ENCODE measurements around the gene MRPS34. TPM values are rescaled to one million over a fixed set of nuclear protein-coding genes. Genes with fewer than 3 reads are reported as not detected.
A peak's percentile ranks its signal among the peaks of the same experiment; 100 is the strongest.

MRPS34 gene
- total RNA-seq, 1 donor from 2014 or later: 58.0 TPM

- intact Hi-C loops (cut with DNase I): no loop called here
- Histone ChIP-seq H3K4me1 (peaks cover 37% of the 10 kb centered on the region), H3K4me3 (peak overlapping the region; percentile 98), H3K27me3 (ENCODE audit: low read depth) (no peaks in the 10 kb centered on the region), H3K36me3 (peaks cover 50% of the 10 kb centered on the region), H3K27ac (peak overlapping the region; percentile 94), H3K9me3 (no peaks in the 10 kb centered on the region)
- DNase-seq (no peak), ATAC-seq (peak; percentile 1 to 15)
- TF ChIP-seq, protein P1, sequence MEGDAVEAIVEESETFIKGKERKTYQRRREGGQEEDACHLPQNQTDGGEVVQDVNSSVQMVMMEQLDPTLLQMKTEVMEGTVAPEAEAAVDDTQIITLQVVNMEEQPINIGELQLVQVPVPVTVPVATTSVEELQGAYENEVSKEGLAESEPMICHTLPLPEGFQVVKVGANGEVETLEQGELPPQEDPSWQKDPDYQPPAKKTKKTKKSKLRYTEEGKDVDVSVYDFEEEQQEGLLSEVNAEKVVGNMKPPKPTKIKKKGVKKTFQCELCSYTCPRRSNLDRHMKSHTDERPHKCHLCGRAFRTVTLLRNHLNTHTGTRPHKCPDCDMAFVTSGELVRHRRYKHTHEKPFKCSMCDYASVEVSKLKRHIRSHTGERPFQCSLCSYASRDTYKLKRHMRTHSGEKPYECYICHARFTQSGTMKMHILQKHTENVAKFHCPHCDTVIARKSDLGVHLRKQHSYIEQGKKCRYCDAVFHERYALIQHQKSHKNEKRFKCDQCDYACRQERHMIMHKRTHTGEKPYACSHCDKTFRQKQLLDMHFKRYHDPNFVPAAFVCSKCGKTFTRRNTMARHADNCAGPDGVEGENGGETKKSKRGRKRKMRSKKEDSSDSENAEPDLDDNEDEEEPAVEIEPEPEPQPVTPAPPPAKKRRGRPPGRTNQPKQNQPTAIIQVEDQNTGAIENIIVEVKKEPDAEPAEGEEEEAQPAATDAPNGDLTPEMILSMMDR (IDR thresholded peaks at IDR 0.05): no peak
Measured at GRCh38 chr16:1773703-1774447, 941 bp upstream of the MRPS34 start.

- peak within 1 kb of the TSS; percentile 98 for H3K4me3 ChIP-seq
- H3K36me3 ChIP-seq: peaks cover 50% of the 10 kb centered on the region
- TF ChIP-seq, protein P1 (IDR thresholded peaks at IDR 0.05): no peak
- intact Hi-C loops (cut with DNase I): no loop called here
- no peaks in the 10 kb centered on the region for H3K27me3 ChIP-seq (ENCODE audit: low read depth)
- DNase-seq: no peak
- peak within 1 kb of the TSS; percentile 94 for H3K27ac ChIP-seq
- H3K4me1 ChIP-seq: peaks cover 37% of the 10 kb centered on the region
- no peaks in the 10 kb centered on the region for H3K9me3 ChIP-seq
- peak; percentile 0 to 4 for ATAC-seq
Measured at GRCh38 chr16:1772362-1772907, 499 bp downstream of the MRPS34 start, which contains the start of gene EME2. TSS of gene EME2 (plus strand) at chr16:1772810. CDS start at chr16:1773228, 418 bp downstream.

DNA sequence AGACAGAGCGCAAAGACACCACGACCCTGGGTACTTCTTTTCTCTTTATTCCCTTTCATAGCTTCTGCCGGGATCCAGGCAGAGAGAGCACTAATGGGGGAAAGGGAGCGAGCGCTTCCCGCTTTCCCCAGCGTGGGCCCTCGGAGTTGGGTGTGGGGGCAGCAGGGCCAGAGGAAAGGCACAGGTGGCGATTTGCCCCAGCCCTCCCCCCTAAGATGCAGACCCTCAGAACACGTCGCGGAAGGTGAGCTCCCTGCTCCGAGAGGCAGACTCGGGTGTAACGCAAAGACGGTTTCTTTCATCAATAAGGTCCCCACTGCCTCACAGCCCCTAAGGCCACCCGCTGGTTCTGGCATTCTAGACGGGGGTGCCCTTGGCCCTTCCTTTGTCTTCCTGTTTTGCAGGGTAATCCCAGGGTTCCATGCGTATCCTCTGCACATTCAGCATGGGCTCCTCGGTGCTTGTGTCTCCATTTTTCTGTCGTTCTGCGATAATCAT, 1.0 kb downstream of the MRPS34 start:
- peaks cover 37% of the 10 kb centered on the region for H3K4me1 ChIP-seq
- peaks cover 50% of the 10 kb centered on the region for H3K36me3 ChIP-seq
- ATAC-seq (no peak), DNase-seq (no peak)
- H3K4me3 ChIP-seq: peak overlapping the region; percentile 98
- no peaks in the 10 kb centered on the region for H3K9me3 ChIP-seq
- H3K27ac ChIP-seq: peak overlapping the region; percentile 94
- TF ChIP-seq, protein P1 (IDR thresholded peaks at IDR 0.05): no peak
- H3K27me3 ChIP-seq (ENCODE audit: low read depth): no peaks in the 10 kb centered on the region
- intact Hi-C loops (cut with DNase I): no loop called here

GRCh38 chr16:1771188-1771863, 1.6 kb downstream of the MRPS34 start, which contains the start of gene NME3:
TSS of gene NME3 (minus strand) at chr16:1771543. CDS start at chr16:1771534, 9 bp downstream.
- peak; percentile 63 to 65 for ATAC-seq
- H3K36me3 ChIP-seq: peaks cover 50% of the 10 kb centered on the region

More at GRCh38 chr16:1771188-1771863, 1.6 kb downstream of the MRPS34 start, which contains the start of gene NME3:
- H3K27me3 ChIP-seq (ENCODE audit: low read depth): no peaks in the 10 kb centered on the region
- no peaks in the 10 kb centered on the region for H3K9me3 ChIP-seq
- DNase-seq: peak; percentile 88
- TF ChIP-seq, protein P1 (IDR thresholded peaks at IDR 0.05): no peak
- H3K27ac ChIP-seq: peak within 1 kb of the TSS; percentile 94
- peak within 1 kb of the TSS; percentile 98 for H3K4me3 ChIP-seq
- H3K4me1 ChIP-seq: peaks cover 37% of the 10 kb centered on the region
- intact Hi-C loops (cut with DNase I): no loop called here
